Suprapubic skin (tissue), 4 donors: ENCODE data around the gene NNMT. TPM values are rescaled to one million over a fixed set of nuclear protein-coding genes. Genes with fewer than 3 reads are reported as not detected.
A peak's percentile ranks its signal among the peaks of the same experiment; 100 is the strongest.

Experiments
- DNase-seq, 2 donors: peaks; one replicate each; pipeline ENCODE4 v3.0.0-alpha.2; 2019; ENCODE audit warnings: low spot score in 2 of 2
- H3K27ac ChIP-seq: fragments of 200-600 bp; sonication (generic); one replicate; pipeline ENCODE4 v1.5.1; 2019
- H3K27me3 ChIP-seq: fragments of 200-600 bp; sonication (generic); one replicate; pipeline ENCODE4 v1.5.1; 2019
- H3K36me3 ChIP-seq: fragments of 200-600 bp; sonication (generic); one replicate; pipeline ENCODE4 v1.5.1; 2019
- H3K4me1 ChIP-seq: fragments of 200-600 bp; sonication (generic); one replicate; pipeline ENCODE4 v1.5.1; 2019
- H3K4me3 ChIP-seq: fragments of 200-600 bp; sonication (generic); one replicate; pipeline ENCODE4 v1.5.1; 2019; ENCODE audit warnings: mild to moderate bottlenecking
- H3K9me3 ChIP-seq: fragments of 200-600 bp; sonication (generic); one replicate; pipeline ENCODE4 v1.5.1; 2019
- EP300 ChIP-seq: sonication (generic); formaldehyde crosslinking; IDR thresholded peaks from one replicate; pipeline ENCODE4 v1.6.1; 2017; ENCODE audit warnings: antibody characterized with exemption
- POLR2A ChIP-seq, 2 donors: fragments of 450-650 bp; IDR thresholded peaks; one replicate each; pipeline ENCODE4 v1.6.1; 2017; ENCODE audit warnings: antibody characterized with exemption in 2 of 2, mild to moderate bottlenecking in 2 of 2, moderate library complexity in 2 of 2
- POLR2AphosphoS5 ChIP-seq, 3 donors: sonication (generic); formaldehyde crosslinking; IDR thresholded peaks; one replicate each; pipeline ENCODE4 v1.6.1; 2017; ENCODE audit warnings: antibody characterized with exemption in 3 of 3
- WGBS: methylation state at CpG from one replicate; pipeline ENCODE4 v1.1.5; 2018; 5-methylcytosine and 5-hydroxymethylcytosine counted together
- total RNA-seq, 4 donors: library from RNA; depleted of rRNA; stranded (reverse); fragments of >200 nt; gene quantifications; one replicate each; pipeline ENCODE4 v1.1.0, GENCODE V29; 2016
- TF ChIP-seq, protein P1 (sequence below), 2 donors: fragments of 200-600 bp in 1 of 2; fragments of 450-650 bp in 1 of 2; sonication (generic) in 1 of 2; IDR thresholded peaks; one replicate each; pipeline ENCODE4 v1.5.1; 2016 to 2019; ENCODE audit warnings: antibody characterized with exemption in 2 of 2, mild to moderate bottlenecking in 1 of 2, moderate library complexity in 1 of 2

Gene NNMT
- total RNA-seq, 4 donors from 2014 or later = 106 to 269 (median 210) TPM

DNA sequence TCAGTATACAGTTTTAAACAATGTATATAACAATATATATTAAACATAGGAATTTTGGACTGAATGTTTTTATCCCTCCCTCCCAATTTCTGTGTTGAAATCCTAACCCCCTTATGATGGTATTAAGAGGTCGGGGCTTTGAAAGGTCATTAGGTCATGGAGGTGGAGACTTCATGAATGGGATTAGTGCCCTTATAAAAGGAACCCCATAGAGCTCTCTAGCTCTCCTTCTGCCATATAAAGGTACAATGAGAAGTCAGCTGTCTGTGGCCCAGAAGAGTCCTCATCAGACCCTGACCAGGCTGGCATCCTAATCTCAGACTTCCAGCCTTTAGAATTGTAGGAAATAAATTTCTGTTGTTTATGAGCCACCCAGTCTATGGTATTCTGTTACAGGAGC, 6.5 kb downstream of the NNMT start:
- Histone ChIP-seq H3K27ac (no peak overlapping the region), H3K4me3 (no peak overlapping the region), H3K36me3 (peaks cover 11% of the 10 kb centered on the region), H3K27me3 (no peaks in the 10 kb centered on the region), H3K4me1 (peaks cover 11% of the 10 kb centered on the region), H3K9me3 (no peaks in the 10 kb centered on the region)
- 50% methylated on average over 1 of the region's 1 CpG for WGBS
- TF ChIP-seq, protein P1, sequence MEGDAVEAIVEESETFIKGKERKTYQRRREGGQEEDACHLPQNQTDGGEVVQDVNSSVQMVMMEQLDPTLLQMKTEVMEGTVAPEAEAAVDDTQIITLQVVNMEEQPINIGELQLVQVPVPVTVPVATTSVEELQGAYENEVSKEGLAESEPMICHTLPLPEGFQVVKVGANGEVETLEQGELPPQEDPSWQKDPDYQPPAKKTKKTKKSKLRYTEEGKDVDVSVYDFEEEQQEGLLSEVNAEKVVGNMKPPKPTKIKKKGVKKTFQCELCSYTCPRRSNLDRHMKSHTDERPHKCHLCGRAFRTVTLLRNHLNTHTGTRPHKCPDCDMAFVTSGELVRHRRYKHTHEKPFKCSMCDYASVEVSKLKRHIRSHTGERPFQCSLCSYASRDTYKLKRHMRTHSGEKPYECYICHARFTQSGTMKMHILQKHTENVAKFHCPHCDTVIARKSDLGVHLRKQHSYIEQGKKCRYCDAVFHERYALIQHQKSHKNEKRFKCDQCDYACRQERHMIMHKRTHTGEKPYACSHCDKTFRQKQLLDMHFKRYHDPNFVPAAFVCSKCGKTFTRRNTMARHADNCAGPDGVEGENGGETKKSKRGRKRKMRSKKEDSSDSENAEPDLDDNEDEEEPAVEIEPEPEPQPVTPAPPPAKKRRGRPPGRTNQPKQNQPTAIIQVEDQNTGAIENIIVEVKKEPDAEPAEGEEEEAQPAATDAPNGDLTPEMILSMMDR (IDR thresholded peaks at IDR 0.05) = no peak
- no peak for TF ChIP-seq POLR2AphosphoS5 (IDR thresholded peaks at IDR 0.05)
- no peak for TF ChIP-seq EP300
- no peak for TF ChIP-seq POLR2A (IDR thresholded peaks at IDR 0.05)
- DNase-seq = no peak

- TF ChIP-seq, protein P1 (IDR thresholded peaks at IDR 0.05) = no peak
- TF ChIP-seq POLR2AphosphoS5 (IDR thresholded peaks at IDR 0.05) = no peak
- TF ChIP-seq EP300 = no peak
- TF ChIP-seq POLR2A (IDR thresholded peaks at IDR 0.05) = no peak
- Histone ChIP-seq H3K27me3 (no peaks in the 10 kb centered on the region), H3K9me3 (no peaks in the 10 kb centered on the region), H3K4me3 (peak overlapping the region; percentile 23), H3K27ac (no peak overlapping the region), H3K4me1 (peaks cover 25% of the 10 kb centered on the region), H3K36me3 (peaks cover 11% of the 10 kb centered on the region)
- WGBS = 80% methylated on average over 1 of the region's 1 CpG
- no peak for DNase-seq
These were observed 7.9 kb downstream of the NNMT start for GRCh38 chr11:114304065-114304464.

GRCh38 chr11:114304969-114305368, 8.8 kb downstream of the NNMT start:
- peaks cover 11% of the 10 kb centered on the region for H3K36me3 ChIP-seq
- H3K27me3 ChIP-seq = no peaks in the 10 kb centered on the region
- no peak for DNase-seq
- 58% methylated on average over 1 of the region's 1 CpG for WGBS
- TF ChIP-seq, protein P1 (IDR thresholded peaks at IDR 0.05) = no peak
- TF ChIP-seq POLR2A (IDR thresholded peaks at IDR 0.05) = no peak
- no peak for TF ChIP-seq POLR2AphosphoS5 (IDR thresholded peaks at IDR 0.05)
- no peak for TF ChIP-seq EP300
- no peak overlapping the region for H3K4me3 ChIP-seq
- no peak overlapping the region for H3K27ac ChIP-seq
- peaks cover 28% of the 10 kb centered on the region for H3K4me1 ChIP-seq
- no peaks in the 10 kb centered on the region for H3K9me3 ChIP-seq

GRCh38 chr11:114307524-114308203, 11.5 kb downstream of the NNMT start:
- H3K36me3 ChIP-seq = peaks cover 9% of the 10 kb centered on the region
- TF ChIP-seq, protein P1 (IDR thresholded peaks at IDR 0.05) = no peak
- TF ChIP-seq EP300 (no peak), POLR2AphosphoS5 (IDR thresholded peaks at IDR 0.05) (peak; percentile 71 to 92 (median 87)), POLR2A (IDR thresholded peaks at IDR 0.05) (peak; percentile 25 to 27)
- peak overlapping the region; percentile 67 for H3K27ac ChIP-seq
- H3K4me1 ChIP-seq = peaks cover 34% of the 10 kb centered on the region
- peak overlapping the region; percentile 26 for H3K4me3 ChIP-seq
- 29% methylated on average over 9 of the region's 9 CpGs for WGBS
- H3K27me3 ChIP-seq = no peaks in the 10 kb centered on the region
- H3K9me3 ChIP-seq = no peaks in the 10 kb centered on the region
- peak; percentile 89 to 91 for DNase-seq

GRCh38 chr11:114308689-114309089, 12.5 kb downstream of the NNMT start:
- H3K27ac ChIP-seq = peak overlapping the region; percentile 78
- no peaks in the 10 kb centered on the region for H3K27me3 ChIP-seq
- peaks cover 35% of the 10 kb centered on the region for H3K4me1 ChIP-seq
- TF ChIP-seq EP300 (no peak), POLR2AphosphoS5 (IDR thresholded peaks at IDR 0.05) (peak; percentile 74 to 98 (median 92)), POLR2A (IDR thresholded peaks at IDR 0.05) (no peak)
- TF ChIP-seq, protein P1 (IDR thresholded peaks at IDR 0.05) = no peak
- no peak for DNase-seq
- no peaks in the 10 kb centered on the region for H3K9me3 ChIP-seq
- WGBS = 54% methylated on average over 6 of the region's 6 CpGs
- H3K36me3 ChIP-seq = peaks cover 11% of the 10 kb centered on the region
- H3K4me3 ChIP-seq = peak overlapping the region; percentile 26
